ENCODE data around the gene ENKUR. TPM values are rescaled to one million over a fixed set of nuclear protein-coding genes. Genes with fewer than 3 reads are reported as not detected.

ENKUR gene
- total RNA-seq, 1 donor from 2014 or later: 0.52 TPM

GRCh38 chr10:24998044-24998443 is 17.9 kb downstream of the ENKUR start:
- Histone ChIP-seq H3K27me3 (ENCODE audit: control insufficient read depth in 3 of 3, insufficient read depth in 3 of 3, low read length in 3 of 3) (no peaks in the 10 kb centered on the region), H3K4me1 (ENCODE audit: control insufficient read depth in 3 of 3, insufficient read depth in 3 of 3, low read length in 3 of 3) (no peaks in the 10 kb centered on the region), H3K36me3 (ENCODE audit: control insufficient read depth in 3 of 3, insufficient read depth in 3 of 3, low read length in 3 of 3) (no peaks in the 10 kb centered on the region)

GRCh38 chr10:24995072-24995471 is 20.9 kb downstream of the ENKUR start:
- Histone ChIP-seq H3K4me1 (ENCODE audit: control insufficient read depth in 3 of 3, insufficient read depth in 3 of 3, low read length in 3 of 3) (no peaks in the 10 kb centered on the region), H3K36me3 (ENCODE audit: control insufficient read depth in 3 of 3, insufficient read depth in 3 of 3, low read length in 3 of 3) (no peaks in the 10 kb centered on the region), H3K27ac (ENCODE audit: low read depth, low read length) (no peak overlapping the region), H3K9ac (ENCODE audit: low read depth in 1 of 3, low read length in 3 of 3) (no peak overlapping the region), H3K4me3 (ENCODE audit: low read length in 3 of 3) (no peak overlapping the region), H3K27me3 (ENCODE audit: control insufficient read depth in 3 of 3, insufficient read depth in 3 of 3, low read length in 3 of 3) (no peaks in the 10 kb centered on the region), H3K9me3 (ENCODE audit: control insufficient read depth in 3 of 3, low read length in 3 of 3) (no peaks in the 10 kb centered on the region)

More at GRCh38 chr10:24998044-24998443, 17.9 kb downstream of the ENKUR start:
- Histone ChIP-seq H3K9ac (ENCODE audit: low read depth in 1 of 3, low read length in 3 of 3) (no peak overlapping the region), H3K27ac (ENCODE audit: low read depth, low read length) (no peak overlapping the region), H3K4me3 (ENCODE audit: low read length in 3 of 3) (no peak overlapping the region), H3K9me3 (ENCODE audit: control insufficient read depth in 3 of 3, low read length in 3 of 3) (no peaks in the 10 kb centered on the region)

- Histone ChIP-seq H3K9me3 (ENCODE audit: control insufficient read depth in 3 of 3, low read length in 3 of 3) (no peaks in the 10 kb centered on the region), H3K9ac (ENCODE audit: low read depth in 1 of 3, low read length in 3 of 3) (no peak overlapping the region), H3K4me3 (ENCODE audit: low read length in 3 of 3) (no peak overlapping the region), H3K4me1 (ENCODE audit: control insufficient read depth in 3 of 3, insufficient read depth in 3 of 3, low read length in 3 of 3) (no peaks in the 10 kb centered on the region), H3K36me3 (ENCODE audit: control insufficient read depth in 3 of 3, insufficient read depth in 3 of 3, low read length in 3 of 3) (no peaks in the 10 kb centered on the region), H3K27ac (ENCODE audit: low read depth, low read length) (no peak overlapping the region), H3K27me3 (ENCODE audit: control insufficient read depth in 3 of 3, insufficient read depth in 3 of 3, low read length in 3 of 3) (no peaks in the 10 kb centered on the region)
Observed at GRCh38 chr10:24993237-24993958, 22.6 kb downstream of the ENKUR start.

- Histone ChIP-seq H3K9ac (ENCODE audit: low read depth in 1 of 3, low read length in 3 of 3) (no peak overlapping the region), H3K4me1 (ENCODE audit: control insufficient read depth in 3 of 3, insufficient read depth in 3 of 3, low read length in 3 of 3) (no peaks in the 10 kb centered on the region), H3K27me3 (ENCODE audit: control insufficient read depth in 3 of 3, insufficient read depth in 3 of 3, low read length in 3 of 3) (no peaks in the 10 kb centered on the region), H3K36me3 (ENCODE audit: control insufficient read depth in 3 of 3, insufficient read depth in 3 of 3, low read length in 3 of 3) (no peaks in the 10 kb centered on the region), H3K27ac (ENCODE audit: low read depth, low read length) (no peak overlapping the region), H3K4me3 (ENCODE audit: low read length in 3 of 3) (no peak overlapping the region), H3K9me3 (ENCODE audit: control insufficient read depth in 3 of 3, low read length in 3 of 3) (no peaks in the 10 kb centered on the region)
Observed at GRCh38 chr10:24992512-24993133, 23.3 kb downstream of the ENKUR start.

- Histone ChIP-seq H3K4me1 (ENCODE audit: control insufficient read depth in 3 of 3, insufficient read depth in 3 of 3, low read length in 3 of 3) (no peaks in the 10 kb centered on the region), H3K36me3 (ENCODE audit: control insufficient read depth in 3 of 3, insufficient read depth in 3 of 3, low read length in 3 of 3) (no peaks in the 10 kb centered on the region), H3K27me3 (ENCODE audit: control insufficient read depth in 3 of 3, insufficient read depth in 3 of 3, low read length in 3 of 3) (no peaks in the 10 kb centered on the region), H3K27ac (ENCODE audit: low read depth, low read length) (no peak overlapping the region), H3K9me3 (ENCODE audit: control insufficient read depth in 3 of 3, low read length in 3 of 3) (no peaks in the 10 kb centered on the region), H3K9ac (ENCODE audit: low read depth in 1 of 3, low read length in 3 of 3) (no peak overlapping the region), H3K4me3 (ENCODE audit: low read length in 3 of 3) (no peak overlapping the region)
Observed at GRCh38 chr10:24991298-24991697, 24.7 kb downstream of the ENKUR start.

- Histone ChIP-seq H3K36me3 (ENCODE audit: control insufficient read depth in 3 of 3, insufficient read depth in 3 of 3, low read length in 3 of 3) (no peaks in the 10 kb centered on the region), H3K9ac (ENCODE audit: low read depth in 1 of 3, low read length in 3 of 3) (no peak overlapping the region), H3K9me3 (ENCODE audit: control insufficient read depth in 3 of 3, low read length in 3 of 3) (no peaks in the 10 kb centered on the region), H3K4me3 (ENCODE audit: low read length in 3 of 3) (no peak overlapping the region), H3K27me3 (ENCODE audit: control insufficient read depth in 3 of 3, insufficient read depth in 3 of 3, low read length in 3 of 3) (no peaks in the 10 kb centered on the region), H3K4me1 (ENCODE audit: control insufficient read depth in 3 of 3, insufficient read depth in 3 of 3, low read length in 3 of 3) (no peaks in the 10 kb centered on the region), H3K27ac (ENCODE audit: low read depth, low read length) (no peak overlapping the region)
Observed at GRCh38 chr10:24989867-24990266, 26.1 kb downstream of the ENKUR start.

GRCh38 chr10:24988831-24989640 is 26.9 kb downstream of the ENKUR start:
- no peak overlapping the region for H3K27ac ChIP-seq (ENCODE audit: low read depth, low read length)
- no peaks in the 10 kb centered on the region for H3K4me1 ChIP-seq (ENCODE audit: control insufficient read depth in 3 of 3, insufficient read depth in 3 of 3, low read length in 3 of 3)
- no peaks in the 10 kb centered on the region for H3K27me3 ChIP-seq (ENCODE audit: control insufficient read depth in 3 of 3, insufficient read depth in 3 of 3, low read length in 3 of 3)
- H3K9ac ChIP-seq (ENCODE audit: low read depth in 1 of 3, low read length in 3 of 3): no peak overlapping the region
- H3K36me3 ChIP-seq (ENCODE audit: control insufficient read depth in 3 of 3, insufficient read depth in 3 of 3, low read length in 3 of 3): no peaks in the 10 kb centered on the region
- H3K4me3 ChIP-seq (ENCODE audit: low read length in 3 of 3): no peak overlapping the region
- H3K9me3 ChIP-seq (ENCODE audit: control insufficient read depth in 3 of 3, low read length in 3 of 3): no peaks in the 10 kb centered on the region

- H3K9ac ChIP-seq (ENCODE audit: low read depth in 1 of 3, low read length in 3 of 3): no peak overlapping the region
- no peak overlapping the region for H3K4me3 ChIP-seq (ENCODE audit: low read length in 3 of 3)
- no peak overlapping the region for H3K27ac ChIP-seq (ENCODE audit: low read depth, low read length)
- H3K36me3 ChIP-seq (ENCODE audit: control insufficient read depth in 3 of 3, insufficient read depth in 3 of 3, low read length in 3 of 3): no peaks in the 10 kb centered on the region
- no peaks in the 10 kb centered on the region for H3K27me3 ChIP-seq (ENCODE audit: control insufficient read depth in 3 of 3, insufficient read depth in 3 of 3, low read length in 3 of 3)
- H3K4me1 ChIP-seq (ENCODE audit: control insufficient read depth in 3 of 3, insufficient read depth in 3 of 3, low read length in 3 of 3): no peaks in the 10 kb centered on the region
- no peaks in the 10 kb centered on the region for H3K9me3 ChIP-seq (ENCODE audit: control insufficient read depth in 3 of 3, low read length in 3 of 3)
Observed at GRCh38 chr10:24984906-24985305, 31.1 kb downstream of the ENKUR start.

GRCh38 chr10:24983946-24984345 is 32.0 kb downstream of the ENKUR start:
- Histone ChIP-seq H3K9me3 (ENCODE audit: control insufficient read depth in 3 of 3, low read length in 3 of 3) (no peaks in the 10 kb centered on the region), H3K4me3 (ENCODE audit: low read length in 3 of 3) (no peak overlapping the region), H3K9ac (ENCODE audit: low read depth in 1 of 3, low read length in 3 of 3) (no peak overlapping the region), H3K27ac (ENCODE audit: low read depth, low read length) (no peak overlapping the region), H3K4me1 (ENCODE audit: control insufficient read depth in 3 of 3, insufficient read depth in 3 of 3, low read length in 3 of 3) (no peaks in the 10 kb centered on the region), H3K27me3 (ENCODE audit: control insufficient read depth in 3 of 3, insufficient read depth in 3 of 3, low read length in 3 of 3) (no peaks in the 10 kb centered on the region), H3K36me3 (ENCODE audit: control insufficient read depth in 3 of 3, insufficient read depth in 3 of 3, low read length in 3 of 3) (no peaks in the 10 kb centered on the region)

GRCh38 chr10:24983130-24983529 is 32.8 kb downstream of the ENKUR start:
- Histone ChIP-seq H3K9me3 (ENCODE audit: control insufficient read depth in 3 of 3, low read length in 3 of 3) (no peaks in the 10 kb centered on the region), H3K9ac (ENCODE audit: low read depth in 1 of 3, low read length in 3 of 3) (no peak overlapping the region), H3K4me3 (ENCODE audit: low read length in 3 of 3) (no peak overlapping the region), H3K27ac (ENCODE audit: low read depth, low read length) (no peak overlapping the region), H3K36me3 (ENCODE audit: control insufficient read depth in 3 of 3, insufficient read depth in 3 of 3, low read length in 3 of 3) (no peaks in the 10 kb centered on the region), H3K27me3 (ENCODE audit: control insufficient read depth in 3 of 3, insufficient read depth in 3 of 3, low read length in 3 of 3) (no peaks in the 10 kb centered on the region), H3K4me1 (ENCODE audit: control insufficient read depth in 3 of 3, insufficient read depth in 3 of 3, low read length in 3 of 3) (no peaks in the 10 kb centered on the region)

Data from skeletal muscle tissue (tissue), 4 donors.